SK-N-SH (cell line): ENCODE results near the gene PAWR. TPM values are rescaled to one million over a fixed set of nuclear protein-coding genes. Genes with fewer than 3 reads are reported as not detected.

Experiments
- CTCF ChIA-PET: fragments of 300-600, 350-600 bp; formaldehyde crosslinking; extraction: SDS; loops from one replicate; lab custom pipeline; 2021; lab: Yijun Ruan, JAX
- POLR2A ChIA-PET: fragments of 350-600 bp; sonication (Branson Sonifier 250); formaldehyde crosslinking; extraction: SDS; loops from one replicate; lab custom pipeline; 2020; ENCODE audit warnings: antibody characterized with exemption, inconsistent platforms; lab: Yijun Ruan, JAX
- DNase-seq: peaks from one replicate; pipeline ENCODE4 v3.0.0; 2012
- H2AFZ ChIP-seq: fragments of 200-600 bp; sonication (generic); 2 replicates; pipeline ENCODE4 v1.8.1; 2016; ENCODE audit warnings: antibody characterized with exemption, mild to moderate bottlenecking, low read depth
- H3F3A ChIP-seq: fragments of 200-600 bp; sonication (generic); replicated peaks from 2 replicates; pipeline ENCODE3; 2016; ENCODE audit warnings: antibody characterized with exemption, mild to moderate bottlenecking; ENCODE audit not compliant: insufficient read depth
- H3K27ac ChIP-seq, 2 experiments: fragments of 200-500 bp in 1 of 2; fragments of 200-600 bp in 1 of 2; sonication (Bioruptor generic) in 1 of 2; sonication (generic), shearing (Covaris generic) in 1 of 2; 2 replicates each; pipeline versions ENCODE4 v1.5.1 to v1.6.1; 2014 to 2016; ENCODE audit warnings: low read depth in 2 of 2, inconsistent platforms in 1 of 2, low read length in 1 of 2, mild to moderate bottlenecking in 1 of 2, mixed read lengths in 1 of 2
- H3K27me3 ChIP-seq: fragments of 200-600 bp; sonication (generic), shearing (Covaris generic); 2 replicates; pipeline ENCODE4 v1.6.1; 2016; ENCODE audit warnings: mixed run types; ENCODE audit not compliant: insufficient read depth
- H3K36me3 ChIP-seq, 2 experiments: fragments of 200-500 bp in 1 of 2; fragments of 200-600 bp in 1 of 2; sonication (Bioruptor generic) in 1 of 2; sonication (generic) in 1 of 2; replicated peaks in 1 of 2; 2 replicates each; pipeline versions ENCODE3 to v1.5.1; 2014 to 2016; ENCODE audit warnings: low read length in 1 of 2, mild to moderate bottlenecking in 1 of 2; ENCODE audit not compliant: insufficient read depth in 2 of 2, control insufficient read depth in 1 of 2
- H3K4me1 ChIP-seq, 2 experiments: fragments of 200-500 bp in 1 of 2; fragments of 200-600 bp in 1 of 2; sonication (Bioruptor generic) in 1 of 2; sonication (generic), shearing (Covaris generic) in 1 of 2; 2 replicates each; pipeline versions ENCODE4 v1.5.1 to v1.6.1; 2014 to 2016; ENCODE audit warnings: low read depth in 1 of 2, low read length in 1 of 2, mixed run types in 1 of 2; ENCODE audit not compliant: insufficient read depth in 2 of 2, control insufficient read depth in 1 of 2
- H3K4me2 ChIP-seq: fragments of 200-600 bp; sonication (generic), shearing (Covaris generic); 2 replicates; pipeline ENCODE4 v1.6.1; 2017; ENCODE audit warnings: mixed run types
- H3K4me3 ChIP-seq, 2 experiments: fragments of 200-500 bp in 1 of 2; fragments of 200-600 bp in 1 of 2; sonication (Bioruptor generic) in 1 of 2; sonication (generic), shearing (Covaris generic) in 1 of 2; 2 replicates each; pipeline versions ENCODE4 v1.5.1 to v1.8.1; 2014 to 2016; ENCODE audit warnings: low read depth in 2 of 2, inconsistent platforms in 1 of 2, low read length in 1 of 2, mild to moderate bottlenecking in 1 of 2, mixed read lengths in 1 of 2, moderate library complexity in 1 of 2
- H3K79me2 ChIP-seq: fragments of 200-600 bp; sonication (generic); 2 replicates; pipeline ENCODE4 v1.8.1; 2017; ENCODE audit warnings: mild to moderate bottlenecking; ENCODE audit not compliant: insufficient read depth
- H3K9ac ChIP-seq: fragments of 200-600 bp; sonication (generic); 2 replicates; pipeline ENCODE4 v1.6.1; 2017; ENCODE audit warnings: mixed run types
- H3K9me2 ChIP-seq: fragments of 200-600 bp; sonication (generic); 2 replicates; pipeline ENCODE4 v1.6.1; 2017; ENCODE audit warnings: mixed run types
- H3K9me3 ChIP-seq: fragments of 200-600 bp; sonication (generic); 2 replicates; pipeline ENCODE4 v1.6.1; 2017; ENCODE audit warnings: mixed run types, mild to moderate bottlenecking, moderate library complexity
- H4K20me1 ChIP-seq: fragments of 200-600 bp; sonication (generic); 2 replicates; pipeline ENCODE4 v1.6.1; 2017; ENCODE audit warnings: mild to moderate bottlenecking, mixed run types; ENCODE audit not compliant: insufficient read depth
- CHD2 ChIP-seq: fragments of 150-350 bp; IDR thresholded peaks from 2 replicates; pipeline ENCODE4 v1.6.1; 2018; ENCODE audit warnings: low read length; ENCODE audit not compliant: partially characterized antibody
- CTCF ChIP-seq: fragments of 200-600 bp; sonication (generic); IDR thresholded peaks from 2 replicates; pipeline ENCODE4 v1.6.1; 2017; ENCODE audit warnings: antibody characterized with exemption, mild to moderate bottlenecking, moderate library complexity
- TAF1 ChIP-seq: IDR thresholded peaks from 2 replicates; pipeline ENCODE4 v1.6.1; 2012; ENCODE audit warnings: low read depth, mild to moderate bottlenecking, low read length, moderate library complexity, borderline replicate concordance
- USF1 ChIP-seq: IDR thresholded peaks from 2 replicates; pipeline ENCODE4 v1.4.0; 2012; ENCODE audit warnings: low read depth, borderline replicate concordance
- WGBS: methylation state at CpG from one replicate; pipeline ENCODE4 v1.1.6; 2017; ENCODE audit warnings: low lambda C conversion rate; 5-methylcytosine and 5-hydroxymethylcytosine counted together
- polyA plus RNA-seq, 3 experiments: library from polyadenylated mRNA; depleted of rRNA; stranded (reverse); fragments of >200 nt; gene quantifications; 2 replicates each; pipeline ENCODE4 v1.2.3, GENCODE V29; 2012

PAWR gene
- polyA plus RNA-seq, 1 of the 3 experiments (the other 2 are of a cell fraction): 1.8 TPM

GRCh38 chr12:79585147-79585546, 105.6 kb downstream of the PAWR start (continued):
- TF ChIP-seq CTCF: no peak
- no peak for TF ChIP-seq USF1

- ChIA-PET CTCF (no interaction called here), POLR2A (no interaction called here)
- no peak overlapping the region for H3K27ac ChIP-seq
- no peak overlapping the region for H3K4me2 ChIP-seq
- no peaks in the 10 kb centered on the region for H3K36me3 ChIP-seq
- H3K9ac ChIP-seq: no peak overlapping the region
- no peaks in the 10 kb centered on the region for H3K9me2 ChIP-seq
- no peak overlapping the region for H2AFZ ChIP-seq
- H3K4me3 ChIP-seq: no peak overlapping the region
- H3K79me2 ChIP-seq: no peaks in the 10 kb centered on the region
- H4K20me1 ChIP-seq: no peaks in the 10 kb centered on the region
- no peak for TF ChIP-seq CHD2
- peaks cover 6% of the 10 kb centered on the region; the same call in 1 of the 2 replicates for H3K9me3 ChIP-seq
- WGBS: 60% methylated on average over 2 of the region's 22 CpGs
- DNase-seq: no peak
- no peaks in the 10 kb centered on the region for H3K4me1 ChIP-seq
- H3K27me3 ChIP-seq: no peaks in the 10 kb centered on the region
- H3F3A ChIP-seq: no peaks in the 10 kb centered on the region
Observed at GRCh38 chr12:79573820-79574219, 116.9 kb downstream of the PAWR start.

- no peak overlapping the region for H2AFZ ChIP-seq
- no peak overlapping the region for H3K27ac ChIP-seq
- POLR2A ChIA-PET: no interaction called here
- no peak for DNase-seq
- no peaks in the 10 kb centered on the region for H3K79me2 ChIP-seq
- H3F3A ChIP-seq: no peaks in the 10 kb centered on the region
- peaks cover 0 to 3% of the 10 kb centered on the region in 2 experiments for H3K36me3 ChIP-seq
- no peak overlapping the region for H3K4me3 ChIP-seq
- no peaks in the 10 kb centered on the region for H4K20me1 ChIP-seq
- H3K9me3 ChIP-seq: peaks cover 6% of the 10 kb centered on the region; the same call in 1 of the 2 replicates
- 36% methylated on average over 2 of the region's 3 CpGs for WGBS
- H3K9me2 ChIP-seq: no peaks in the 10 kb centered on the region
- H3K9ac ChIP-seq: no peak overlapping the region
- H3K27me3 ChIP-seq: no peaks in the 10 kb centered on the region
- H3K4me2 ChIP-seq: no peak overlapping the region
- TF ChIP-seq CTCF (no peak), TAF1 (no peak)
- TF ChIP-seq, all 33 proteins: peak for 0
- CTCF ChIA-PET: no interaction called here
- no peaks in the 10 kb centered on the region for H3K4me1 ChIP-seq
Observed at GRCh38 chr12:79569679-79570078, 121.1 kb downstream of the PAWR start.
